GM21529 (cell line): ENCODE data around the gene SLC25A27.

Experiments used
- ATAC-seq: cut with Tn5 transposase; IDR thresholded peaks from one replicate; pipeline ENCODE4 v1.9.1; 2021; ENCODE audit not compliant: unreplicated experiment

Gene SLC25A27

DNA sequence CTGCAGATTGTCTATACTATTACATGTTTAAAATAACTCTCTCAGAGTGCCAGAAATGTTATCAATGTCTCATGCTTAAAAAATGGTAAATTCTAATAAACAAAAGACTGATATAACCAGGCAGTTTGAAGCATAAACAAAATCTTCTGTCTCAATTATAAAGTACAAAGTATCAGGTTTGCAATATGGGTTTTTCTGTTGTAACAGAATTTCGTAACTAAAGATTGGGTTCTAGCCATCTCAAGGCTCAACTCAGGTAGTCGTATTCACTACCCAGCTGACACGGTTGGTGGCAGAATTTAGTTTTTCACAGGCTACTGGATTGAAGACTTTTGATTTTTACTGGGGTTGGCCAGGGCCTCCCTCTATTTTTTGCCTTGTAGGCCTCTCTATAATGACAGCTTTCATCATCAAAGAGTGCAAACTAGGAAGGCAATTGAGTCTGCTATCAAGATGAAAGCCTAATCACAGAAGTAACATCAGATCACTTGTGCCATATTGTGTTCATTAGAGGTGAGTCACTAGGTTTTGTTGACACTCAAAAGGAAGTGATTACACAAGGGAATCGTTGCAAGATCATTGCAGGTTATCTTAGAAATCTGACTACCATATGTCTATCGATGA, 3.8 kb upstream of the SLC25A27 start:
- ATAC-seq: no peak

DNA sequence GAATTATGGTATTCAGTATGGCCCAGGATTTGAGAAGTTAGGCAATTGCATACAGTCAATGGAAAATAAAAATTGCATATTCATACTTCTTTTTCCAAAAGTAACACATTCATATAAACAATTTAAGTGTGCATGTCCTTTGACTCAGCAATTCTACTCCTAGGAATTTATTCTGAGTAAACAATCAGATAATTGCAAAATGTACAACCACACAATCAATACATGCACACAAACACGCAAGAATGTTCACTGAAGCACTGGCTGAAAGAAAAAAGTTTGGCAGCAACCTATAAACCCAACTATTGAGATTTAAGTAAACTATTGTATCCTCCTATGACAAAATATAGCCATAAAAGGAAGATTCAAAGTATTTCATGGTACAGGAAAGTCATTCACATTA, 1.8 kb upstream of the SLC25A27 start:
- no peak for ATAC-seq

DNA sequence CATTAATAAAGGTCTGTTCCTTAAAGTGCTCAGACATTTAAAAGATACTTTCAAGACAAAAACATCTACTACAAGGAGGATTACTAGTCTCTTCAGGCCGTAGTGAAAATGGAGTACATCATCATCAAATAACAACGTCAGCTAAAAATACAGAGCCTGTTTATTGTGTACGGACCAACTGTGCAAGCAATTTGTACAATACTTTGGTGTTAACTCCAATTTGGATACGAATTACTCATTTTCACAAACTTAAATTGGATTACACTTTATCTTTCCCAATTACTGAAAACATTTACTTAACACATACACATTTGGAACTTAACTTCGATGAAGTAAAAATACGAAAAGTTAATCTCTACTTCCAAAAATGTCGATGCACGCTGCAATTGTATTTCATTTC, 959 bp upstream of the SLC25A27 start:
- ATAC-seq: no peak

DNA sequence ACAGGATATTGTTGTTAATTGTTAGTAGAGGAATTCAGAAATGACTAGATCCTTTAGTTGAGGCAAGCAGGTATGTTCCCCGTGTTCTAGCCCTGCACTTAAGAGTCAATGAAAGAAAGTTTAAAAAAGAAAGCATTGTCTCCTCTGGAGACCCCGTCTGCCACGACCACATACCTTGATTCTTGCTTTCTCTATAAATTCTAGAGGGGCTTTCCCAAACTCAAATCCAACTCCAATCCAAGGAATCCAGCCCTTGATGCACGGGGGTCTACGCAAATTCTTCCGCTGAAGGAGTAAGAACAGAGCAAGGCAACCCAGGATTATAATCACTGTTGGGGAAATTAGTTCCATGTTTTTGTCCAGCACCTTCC, 558 bp upstream of the SLC25A27 start:
- no peak for ATAC-seq

DNA sequence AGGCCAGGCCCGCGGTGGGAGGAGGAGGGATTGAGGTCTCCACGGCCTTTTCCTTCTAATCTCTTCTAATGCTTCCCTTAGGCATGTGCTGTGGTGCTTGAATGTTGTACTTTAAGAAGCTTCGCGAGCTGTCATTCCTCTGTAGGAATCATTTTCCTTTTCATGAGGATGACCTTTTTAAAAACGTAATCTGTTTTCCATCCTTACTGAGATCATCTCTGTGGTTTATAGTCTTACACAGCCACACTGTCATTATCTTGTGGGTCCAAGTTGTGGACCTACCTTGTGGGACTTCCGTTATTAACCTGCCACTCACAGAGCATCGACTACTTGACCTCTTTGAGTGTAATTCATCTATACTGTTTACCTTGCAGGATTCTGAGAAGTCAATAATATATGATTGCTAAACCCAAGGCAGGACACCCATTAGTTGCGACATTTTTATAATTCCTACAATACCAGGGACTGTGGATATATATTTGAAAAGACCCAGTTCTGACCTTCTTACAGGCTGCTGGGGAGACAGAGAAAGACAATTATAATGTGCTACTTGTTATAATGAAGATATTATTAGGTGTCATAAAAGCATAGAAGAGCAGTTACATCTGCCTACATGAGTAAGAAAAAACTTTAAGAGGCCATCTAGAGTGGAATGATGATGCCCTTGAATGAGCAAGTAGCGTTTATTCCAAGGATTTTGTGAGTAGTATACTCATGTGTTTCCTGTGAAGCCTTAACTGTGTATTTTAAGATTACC, 842 bp downstream of the SLC25A27 start:
- no peak for ATAC-seq

DNA sequence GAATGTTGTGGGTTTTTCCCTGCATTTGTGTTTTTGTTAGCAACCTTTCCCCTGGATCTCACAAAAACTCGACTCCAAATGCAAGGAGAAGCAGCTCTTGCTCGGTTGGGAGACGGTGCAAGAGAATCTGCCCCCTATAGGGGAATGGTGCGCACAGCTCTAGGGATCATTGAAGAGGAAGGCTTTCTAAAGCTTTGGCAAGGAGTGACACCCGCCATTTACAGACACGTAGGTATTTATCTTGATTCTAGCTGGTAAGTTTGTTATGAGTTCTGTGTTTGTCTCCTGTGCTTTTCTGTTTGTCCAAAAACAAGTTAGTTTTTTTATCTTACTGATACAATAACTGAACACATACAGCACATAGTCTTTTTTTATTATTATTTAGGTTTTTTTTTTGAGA, 3.0 kb downstream of the SLC25A27 start:
- no peak for ATAC-seq

DNA sequence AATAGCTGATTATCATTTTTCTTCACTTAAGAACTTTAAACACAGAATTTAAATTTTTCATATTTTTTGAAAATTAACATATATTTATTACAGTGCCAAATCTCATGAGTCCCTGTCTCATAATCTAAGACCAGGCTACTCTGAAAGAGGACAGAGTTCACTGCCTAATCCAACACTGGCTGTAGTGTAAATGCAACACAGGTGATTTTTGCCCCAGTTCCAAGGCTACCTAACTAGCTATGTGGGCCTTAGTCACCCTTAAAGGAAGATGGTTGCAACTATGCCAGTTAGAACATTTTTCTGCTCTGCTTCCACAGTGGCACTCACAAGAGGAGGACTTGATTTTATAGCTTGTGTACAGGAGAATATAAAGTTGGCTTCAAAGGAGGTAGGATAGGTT, 4.9 kb downstream of the SLC25A27 start:
- ATAC-seq: no peak

DNA sequence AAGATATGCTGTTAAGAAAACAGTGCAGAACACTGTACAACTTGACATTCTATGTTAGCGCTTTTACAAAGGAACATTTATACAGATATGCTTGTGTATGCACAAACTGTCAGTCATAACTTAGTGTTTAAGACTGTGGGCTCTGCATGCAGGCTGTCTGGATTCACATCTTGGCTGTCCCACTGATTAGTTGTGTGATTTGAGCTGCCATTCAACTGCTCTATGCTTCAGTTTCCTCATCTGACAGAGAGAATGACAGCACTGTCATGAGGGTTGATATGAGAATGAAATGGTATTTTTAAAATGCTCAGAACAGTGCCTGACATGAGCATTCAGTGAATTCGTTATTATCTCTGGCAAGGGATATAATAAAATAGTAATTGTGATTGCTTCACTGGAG, 8.7 kb downstream of the SLC25A27 start:
- ATAC-seq: no peak

DNA sequence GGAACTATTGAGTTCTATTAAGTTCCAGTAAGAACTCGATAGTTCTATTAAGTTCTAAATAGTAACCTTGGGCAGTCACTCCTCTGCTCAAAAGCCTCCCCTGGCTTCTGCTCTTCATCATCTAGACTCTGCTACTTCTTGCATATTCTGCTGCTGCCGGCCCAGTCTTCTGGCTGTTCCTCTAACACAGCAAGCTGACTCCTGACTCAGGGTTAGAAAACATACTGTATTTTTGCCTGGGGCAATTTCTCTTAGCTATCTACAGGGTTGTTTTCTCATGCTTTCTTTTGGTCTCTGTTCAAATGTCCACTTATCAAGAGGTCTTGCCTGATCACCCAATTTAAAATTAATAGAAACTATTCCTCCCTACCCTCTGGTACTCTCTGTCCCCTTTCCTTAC, 14.6 kb downstream of the SLC25A27 start:
- ATAC-seq: no peak

DNA sequence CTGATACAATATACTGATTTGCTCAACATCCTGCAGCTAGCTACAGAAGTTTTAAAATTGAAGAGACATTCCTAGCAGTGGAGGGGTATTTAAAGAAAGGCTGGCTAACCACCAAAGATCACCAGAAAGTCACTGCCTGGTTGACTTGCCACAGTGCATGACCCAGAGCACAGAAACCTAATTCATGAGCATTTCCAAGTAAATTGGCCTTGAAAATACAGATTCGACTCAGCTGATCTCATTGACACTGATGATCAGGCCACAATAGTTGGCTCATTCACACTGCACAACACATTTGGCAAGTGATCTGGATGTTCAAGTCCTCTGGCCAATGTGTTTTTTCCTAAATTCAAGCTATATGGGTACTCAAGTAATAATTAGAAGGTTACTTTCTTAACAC, 21.6 kb downstream of the SLC25A27 start:
- ATAC-seq: no peak

DNA sequence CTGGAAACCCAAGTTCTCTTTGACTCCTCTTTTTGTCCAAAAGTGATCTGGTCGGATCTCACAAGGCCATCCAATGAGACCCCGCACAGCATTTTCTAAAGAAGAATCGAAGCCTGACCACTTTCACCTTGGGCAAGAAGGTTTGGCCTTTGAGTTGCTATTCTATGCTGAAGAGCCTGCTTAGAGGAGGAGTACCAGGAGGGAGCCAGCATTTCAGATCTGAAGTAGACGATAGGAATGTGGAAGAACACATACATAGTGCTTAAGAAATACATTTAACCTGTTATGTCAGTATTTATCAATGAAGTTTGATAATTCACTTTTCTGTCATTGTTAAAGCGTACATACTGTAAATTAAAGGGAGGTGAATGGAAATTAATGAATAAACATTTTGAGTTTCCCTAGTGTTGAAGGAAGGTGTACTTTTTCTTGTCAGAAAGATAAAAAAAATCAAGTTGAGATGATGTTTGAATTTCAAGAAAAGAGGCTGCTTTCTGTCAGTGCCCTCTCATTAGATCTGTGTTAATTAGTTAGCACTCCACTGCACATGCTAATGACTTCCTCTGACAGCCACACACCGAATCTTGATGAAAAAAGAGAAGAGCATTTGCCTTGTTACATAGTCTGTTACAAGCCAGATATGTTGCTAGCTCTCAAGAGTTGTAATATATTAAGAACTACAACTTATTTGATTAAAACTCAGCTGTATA, 24.0 kb downstream of the SLC25A27 start:
- ATAC-seq: no peak

DNA sequence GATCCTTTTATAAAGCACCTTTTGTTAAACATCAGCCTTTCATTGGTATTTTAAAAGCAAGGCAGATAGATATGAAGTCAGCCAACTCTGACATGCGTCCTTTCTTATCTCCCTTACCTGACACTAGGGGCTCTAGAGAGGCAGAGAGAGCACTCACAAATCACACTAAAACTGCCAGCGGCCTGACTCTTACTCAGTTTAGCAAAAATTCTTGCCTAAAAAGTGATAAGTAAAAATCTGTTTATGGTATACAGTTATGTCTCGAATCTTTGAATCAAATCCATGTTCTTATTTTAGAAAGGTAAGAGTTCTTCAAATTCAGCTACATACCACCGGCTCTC, 24.5 kb downstream of the SLC25A27 start:
- ATAC-seq: no peak

DNA sequence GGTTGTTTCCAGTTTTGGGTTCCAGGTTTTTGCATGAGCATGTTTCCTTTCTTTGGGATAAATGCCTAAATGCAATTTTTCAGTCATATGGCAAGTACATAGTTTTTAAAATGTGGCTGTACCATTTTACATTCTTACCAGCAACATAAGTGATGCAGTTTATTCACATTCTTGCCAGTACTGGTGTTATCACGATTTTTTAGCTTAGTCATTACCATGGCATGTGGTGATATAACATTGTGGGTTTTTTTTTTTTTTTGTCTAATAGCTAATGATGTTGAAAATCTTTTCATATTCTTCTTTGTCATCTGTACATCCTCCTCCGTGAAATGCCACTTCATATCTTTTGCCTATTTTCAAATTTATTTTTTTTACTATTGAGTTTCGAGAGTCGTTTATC, 32.0 kb downstream of the SLC25A27 start:
- no peak for ATAC-seq

DNA sequence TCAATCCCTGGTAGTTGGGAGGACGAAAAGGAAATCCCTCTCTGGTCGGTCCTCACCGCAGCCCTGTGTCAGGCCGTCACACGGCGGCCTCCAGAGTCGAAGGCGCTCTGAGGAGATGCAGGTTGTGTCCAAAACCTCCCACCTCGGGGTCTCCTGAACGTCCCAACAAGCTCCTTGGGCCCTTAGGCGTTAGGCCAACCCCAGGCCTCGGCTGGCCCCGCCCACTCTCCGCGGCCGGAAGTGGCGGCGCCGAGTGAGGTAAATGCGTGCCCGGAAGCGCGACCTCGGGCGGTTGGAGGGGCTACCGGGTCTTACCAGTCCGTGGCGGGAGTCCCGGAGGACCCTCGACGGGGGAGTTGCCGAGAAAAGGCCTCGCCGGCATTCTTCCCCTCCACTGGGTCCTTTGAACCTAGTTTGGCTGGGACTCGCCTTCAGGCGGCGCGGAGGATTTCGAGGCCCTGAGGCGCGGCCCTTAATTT, 34.9 kb downstream of the SLC25A27 start, which contains the start of gene TDRD6:
Gene TDRD6 (plus strand): TSS at position 267 of the 479 bp plus-strand sequence. CDS start 244 bp downstream, outside the sequence.
- no peak for ATAC-seq

DNA sequence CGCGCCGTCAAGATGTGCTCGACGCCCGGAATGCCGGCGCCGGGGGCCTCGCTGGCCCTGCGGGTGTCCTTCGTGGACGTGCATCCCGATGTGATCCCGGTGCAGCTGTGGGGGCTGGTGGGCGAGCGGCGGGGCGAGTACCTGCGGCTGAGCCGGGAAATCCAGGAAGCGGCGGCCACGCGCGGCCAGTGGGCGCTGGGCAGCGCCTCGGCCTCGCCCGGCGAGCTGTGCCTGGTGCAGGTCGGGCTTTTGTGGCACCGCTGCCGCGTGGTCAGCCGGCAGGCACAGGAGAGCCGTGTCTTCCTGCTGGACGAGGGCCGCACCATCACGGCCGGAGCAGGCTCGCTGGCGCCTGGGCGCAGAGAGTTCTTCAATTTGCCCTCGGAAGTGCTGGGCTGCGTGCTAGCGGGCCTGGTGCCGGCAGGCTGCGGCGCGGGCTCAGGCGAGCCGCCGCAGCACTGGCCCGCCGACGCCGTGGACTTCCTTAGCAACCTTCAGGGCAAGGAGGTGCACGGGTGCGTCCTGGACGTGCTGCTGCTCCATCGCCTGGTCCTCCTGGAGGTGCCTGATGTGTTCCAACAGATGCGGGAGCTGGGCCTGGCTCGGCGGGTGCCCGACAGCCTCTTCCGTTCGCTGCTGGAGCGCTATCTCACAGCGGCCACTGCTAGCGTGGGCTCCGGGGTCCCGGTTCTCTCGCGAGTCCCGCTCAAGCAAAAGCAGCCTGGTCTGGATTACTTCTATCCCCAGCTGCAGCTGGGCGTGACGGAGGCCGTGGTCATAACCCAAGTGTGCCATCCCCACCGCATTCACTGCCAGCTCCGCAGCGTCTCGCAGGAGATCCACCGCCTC, 35.6 kb downstream of the SLC25A27 start:
- no peak for ATAC-seq

DNA sequence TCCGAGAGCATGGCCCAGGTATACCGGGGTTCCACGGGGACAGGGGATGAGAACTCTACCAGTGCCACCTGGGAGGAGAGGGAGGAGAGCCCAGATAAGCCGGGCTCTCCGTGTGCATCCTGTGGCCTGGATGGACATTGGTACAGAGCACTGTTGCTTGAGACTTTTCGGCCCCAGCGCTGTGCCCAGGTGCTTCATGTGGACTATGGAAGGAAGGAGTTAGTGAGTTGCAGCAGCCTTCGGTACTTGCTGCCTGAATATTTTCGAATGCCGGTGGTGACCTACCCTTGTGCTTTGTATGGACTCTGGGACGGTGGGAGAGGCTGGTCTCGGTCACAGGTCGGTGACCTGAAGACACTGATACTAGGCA, 36.2 kb downstream of the SLC25A27 start:
- ATAC-seq: no peak

DNA sequence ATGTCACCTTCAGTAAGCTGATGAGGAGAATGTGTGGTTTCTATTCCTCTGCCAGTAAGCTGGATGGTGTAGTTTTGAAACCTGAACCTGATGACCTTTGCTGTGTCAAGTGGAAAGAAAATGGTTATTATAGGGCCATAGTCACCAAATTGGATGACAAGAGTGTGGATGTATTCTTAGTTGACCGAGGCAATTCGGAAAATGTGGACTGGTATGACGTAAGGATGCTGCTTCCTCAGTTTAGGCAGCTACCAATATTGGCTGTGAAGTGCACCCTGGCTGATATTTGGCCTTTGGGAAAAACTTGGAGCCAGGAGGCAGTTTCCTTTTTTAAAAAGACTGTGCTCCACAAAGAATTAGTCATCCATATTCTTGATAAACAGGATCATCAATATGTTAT, 36.9 kb downstream of the SLC25A27 start:
- no peak for ATAC-seq

DNA sequence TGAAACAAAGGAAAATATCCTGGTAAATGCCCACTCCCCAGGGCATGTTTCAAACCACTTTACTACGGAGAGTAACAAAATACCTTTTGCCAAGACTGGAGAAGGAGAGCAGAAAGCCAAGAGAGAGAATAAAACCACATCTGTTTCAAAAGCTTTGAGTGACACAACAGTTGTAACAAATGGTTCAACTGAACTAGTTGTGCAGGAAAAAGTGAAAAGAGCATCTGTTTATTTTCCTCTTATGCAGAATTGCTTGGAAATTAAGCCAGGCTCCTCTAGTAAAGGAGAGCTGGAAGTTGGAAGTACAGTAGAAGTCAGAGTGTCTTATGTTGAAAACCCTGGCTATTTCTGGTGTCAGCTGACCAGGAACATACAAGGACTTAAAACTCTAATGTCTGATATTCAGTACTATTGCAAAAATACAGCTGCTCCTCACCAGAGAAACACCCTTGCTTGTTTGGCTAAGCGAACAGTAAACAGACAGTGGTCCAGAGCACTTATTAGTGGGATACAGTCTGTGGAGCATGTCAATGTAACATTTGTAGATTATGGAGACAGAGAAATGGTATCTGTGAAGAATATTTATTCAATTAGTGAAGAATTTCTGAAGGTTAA, 37.5 kb downstream of the SLC25A27 start:
- no peak for ATAC-seq

DNA sequence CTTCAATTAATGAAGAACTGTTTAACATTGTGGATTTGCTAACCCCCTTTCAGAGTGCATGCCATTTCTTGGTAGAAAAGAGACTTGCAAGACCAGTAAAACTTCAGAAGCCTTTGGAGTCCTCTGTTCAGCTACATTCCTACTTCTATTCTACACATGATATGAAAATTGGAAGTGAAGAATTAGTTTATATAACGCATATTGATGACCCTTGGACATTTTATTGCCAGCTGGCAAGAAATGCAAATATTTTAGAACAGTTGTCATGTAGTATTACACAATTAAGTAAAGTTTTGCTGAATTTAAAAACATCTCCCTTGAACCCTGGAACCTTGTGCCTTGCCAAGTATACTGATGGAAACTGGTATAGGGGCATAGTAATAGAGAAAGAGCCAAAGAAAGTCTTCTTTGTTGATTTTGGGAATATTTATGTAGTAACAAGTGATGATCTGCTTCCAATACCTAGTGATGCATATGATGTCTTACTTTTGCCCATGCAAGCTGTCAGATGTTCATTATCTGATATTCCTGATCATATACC, 38.2 kb downstream of the SLC25A27 start:
- no peak for ATAC-seq

DNA sequence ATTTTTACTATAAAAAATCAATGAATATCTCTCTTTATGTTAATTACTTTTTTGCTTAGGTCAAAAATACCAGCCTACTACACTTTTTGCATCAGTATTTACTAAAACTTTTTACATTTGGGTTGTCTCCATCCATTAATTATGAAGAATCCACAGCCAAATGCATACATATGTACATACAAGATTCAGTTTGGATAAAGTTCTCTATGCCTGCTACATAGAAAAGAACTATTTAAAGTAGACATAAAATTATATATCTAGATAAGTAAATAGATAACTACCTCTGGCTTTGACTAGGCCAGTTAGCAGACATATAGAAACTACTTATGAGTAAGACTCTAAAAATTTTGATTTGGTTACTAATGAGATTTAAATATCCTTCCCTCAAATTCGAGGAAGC, 47.2 kb downstream of the SLC25A27 start:
- ATAC-seq: no peak

DNA sequence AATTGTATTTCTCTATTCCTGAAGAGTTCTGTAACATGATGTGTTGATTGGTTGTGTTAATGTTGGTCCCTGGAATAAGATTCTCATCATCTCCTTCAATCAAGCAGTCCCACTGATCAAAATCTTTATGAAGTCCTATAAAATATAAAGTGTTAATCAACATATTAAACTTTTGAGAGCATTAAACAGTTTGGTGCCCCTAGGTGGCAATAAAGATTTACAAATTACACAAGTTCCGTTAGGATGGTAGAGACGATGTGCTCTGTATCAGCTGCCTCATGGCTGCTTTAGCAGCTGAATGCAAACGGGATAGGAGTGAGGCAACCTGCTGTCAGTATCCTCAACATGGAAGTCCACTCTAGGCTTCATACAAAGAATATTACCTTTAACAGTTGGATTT, 51.8 kb downstream of the SLC25A27 start:
- ATAC-seq: no peak
